Tibial nerve (tissue), 4 donors: Measurements from ENCODE around the gene OLFM2. TPM values are rescaled to one million over a fixed set of nuclear protein-coding genes. Genes with fewer than 3 reads are reported as not detected.

ENCODE experiments used
- DNase-seq, 2 donors: peaks; one replicate each; pipeline ENCODE4 v3.0.0-alpha.2; 2019; ENCODE audit warnings: low spot score in 2 of 2
- H3K27ac ChIP-seq, 4 donors: fragments of 200-600 bp; sonication (generic) in 3 of 4; one replicate each; pipeline ENCODE4 v1.5.1; 2017 to 2019; ENCODE audit warnings: mild to moderate bottlenecking in 1 of 4
- H3K27me3 ChIP-seq, 2 donors: fragments of 200-600 bp; sonication (generic) in 1 of 2; one replicate each; pipeline versions ENCODE4 v1.5.1 to v1.6.0; 2017 to 2019
- H3K36me3 ChIP-seq, 3 donors: fragments of 200-600 bp; sonication (generic); one replicate each; pipeline ENCODE4 v1.5.1; 2018 to 2019
- H3K4me1 ChIP-seq, 4 donors: fragments of 200-600 bp; sonication (generic) in 3 of 4; one replicate each; pipeline ENCODE4 v1.5.1; 2017 to 2019
- H3K4me3 ChIP-seq, 4 donors: fragments of 200-600 bp; sonication (generic) in 3 of 4; one replicate each; pipeline ENCODE4 v1.5.1; 2017 to 2019; ENCODE audit warnings: mild to moderate bottlenecking in 1 of 4, moderate library complexity in 1 of 4
- H3K9me3 ChIP-seq, 4 donors: fragments of 200-600 bp; sonication (generic) in 3 of 4; one replicate each; pipeline ENCODE4 v1.5.1; 2017 to 2019
- EP300 ChIP-seq, 2 donors: sonication (generic); formaldehyde crosslinking; IDR thresholded peaks; one replicate each; pipeline ENCODE4 v1.6.1; 2017; ENCODE audit warnings: antibody characterized with exemption in 2 of 2, mild to moderate bottlenecking in 1 of 2
- POLR2A ChIP-seq, 2 donors: fragments of 450-650 bp; IDR thresholded peaks; one replicate each; pipeline ENCODE4 v1.6.1; 2017; ENCODE audit warnings: antibody characterized with exemption in 2 of 2, mild to moderate bottlenecking in 2 of 2, moderate library complexity in 2 of 2
- WGBS, 2 donors: methylation state at CpG; one replicate each; pipeline ENCODE4 v1.1.5; 2018; 5-methylcytosine and 5-hydroxymethylcytosine counted together
- total RNA-seq, 4 donors: library from RNA; depleted of rRNA; stranded (reverse); fragments of >200 nt; gene quantifications; one replicate each; pipeline ENCODE4 v1.1.0, GENCODE V29; 2016
- TF ChIP-seq, protein P1 (sequence below), 5 experiments: fragments of 200-600 bp in 3 of 5; fragments of 450-650 bp in 2 of 5; sonication (generic) in 3 of 5; IDR thresholded peaks; one replicate each; pipeline ENCODE4 v1.5.1; 2016 to 2019; ENCODE audit warnings: antibody characterized with exemption in 5 of 5, mild to moderate bottlenecking in 3 of 5, moderate library complexity in 2 of 5

Gene OLFM2
- total RNA-seq, 4 donors from 2014 or later = 4.8 to 12.6 (median 8.8) TPM

DNA sequence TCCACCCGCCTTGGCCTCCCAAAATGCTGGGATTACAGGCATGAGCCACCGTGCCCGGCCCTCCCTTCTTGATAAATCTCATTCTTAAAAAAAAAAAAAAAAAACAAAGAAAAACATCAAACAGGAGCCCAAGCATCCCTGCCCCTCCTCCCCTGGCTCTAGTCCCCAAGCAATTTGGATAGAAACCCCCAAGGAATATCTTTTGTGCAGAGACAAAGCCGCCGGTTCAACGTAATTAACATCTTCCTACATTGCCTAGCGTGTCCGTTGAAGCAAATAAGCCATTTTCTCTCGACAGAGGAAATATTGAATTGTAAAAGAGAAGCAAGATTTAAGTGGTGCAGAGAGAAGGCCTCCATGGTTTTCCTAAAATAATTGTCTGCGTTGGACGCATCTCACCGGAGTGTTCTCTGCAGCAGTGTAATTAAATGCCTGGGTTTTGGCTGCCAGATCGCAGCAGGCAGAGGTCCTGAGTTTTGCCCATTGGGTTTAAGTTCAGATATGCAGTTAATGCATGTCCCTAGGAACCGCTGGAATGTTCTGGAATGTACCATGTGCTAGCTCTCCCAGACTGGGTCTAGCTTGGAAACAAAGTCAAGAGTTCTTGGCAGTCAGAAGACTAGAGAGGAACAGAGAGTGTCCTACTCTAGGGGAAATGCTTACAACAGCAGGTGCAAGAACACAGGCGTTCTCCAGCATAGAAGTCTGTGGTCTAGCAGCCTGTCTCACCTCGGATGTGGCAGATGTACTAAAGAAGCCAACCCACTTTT, 70.4 kb downstream of the OLFM2 start:
- WGBS, 2 donors = 68 to 70% methylated on average over 16 of the region's 16 CpGs
- TF ChIP-seq, protein P1, sequence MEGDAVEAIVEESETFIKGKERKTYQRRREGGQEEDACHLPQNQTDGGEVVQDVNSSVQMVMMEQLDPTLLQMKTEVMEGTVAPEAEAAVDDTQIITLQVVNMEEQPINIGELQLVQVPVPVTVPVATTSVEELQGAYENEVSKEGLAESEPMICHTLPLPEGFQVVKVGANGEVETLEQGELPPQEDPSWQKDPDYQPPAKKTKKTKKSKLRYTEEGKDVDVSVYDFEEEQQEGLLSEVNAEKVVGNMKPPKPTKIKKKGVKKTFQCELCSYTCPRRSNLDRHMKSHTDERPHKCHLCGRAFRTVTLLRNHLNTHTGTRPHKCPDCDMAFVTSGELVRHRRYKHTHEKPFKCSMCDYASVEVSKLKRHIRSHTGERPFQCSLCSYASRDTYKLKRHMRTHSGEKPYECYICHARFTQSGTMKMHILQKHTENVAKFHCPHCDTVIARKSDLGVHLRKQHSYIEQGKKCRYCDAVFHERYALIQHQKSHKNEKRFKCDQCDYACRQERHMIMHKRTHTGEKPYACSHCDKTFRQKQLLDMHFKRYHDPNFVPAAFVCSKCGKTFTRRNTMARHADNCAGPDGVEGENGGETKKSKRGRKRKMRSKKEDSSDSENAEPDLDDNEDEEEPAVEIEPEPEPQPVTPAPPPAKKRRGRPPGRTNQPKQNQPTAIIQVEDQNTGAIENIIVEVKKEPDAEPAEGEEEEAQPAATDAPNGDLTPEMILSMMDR (IDR thresholded peaks at IDR 0.05) = no peak
- TF ChIP-seq EP300 (IDR thresholded peaks at IDR 0.05) (no peak), POLR2A (IDR thresholded peaks at IDR 0.05) (no peak)

DNA sequence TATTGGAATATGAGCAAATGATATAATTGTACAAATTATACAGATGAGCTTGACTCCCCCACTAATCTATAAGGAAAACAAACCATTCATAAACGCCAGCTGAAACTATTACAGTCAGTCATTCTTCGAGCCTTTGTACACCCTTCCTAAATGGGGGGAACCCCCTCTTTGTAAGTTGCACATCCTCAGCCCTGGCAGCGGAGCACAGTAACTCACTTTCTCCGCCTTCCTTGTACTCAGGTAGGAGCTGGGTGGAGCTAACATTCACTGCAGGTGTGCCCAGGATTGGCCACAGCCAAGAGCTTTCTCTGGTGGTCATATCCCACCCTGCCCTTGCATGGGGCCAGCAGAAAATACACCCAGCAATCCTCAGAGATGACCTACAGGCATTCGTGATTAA, 72.6 kb downstream of the OLFM2 start:
- H3K27me3 ChIP-seq = no peaks in the 10 kb centered on the region
- no peaks in the 10 kb centered on the region for H3K9me3 ChIP-seq
- TF ChIP-seq, protein P1 (IDR thresholded peaks at IDR 0.05) = no peak
- no peak for TF ChIP-seq EP300 (IDR thresholded peaks at IDR 0.05)
- TF ChIP-seq POLR2A (IDR thresholded peaks at IDR 0.05) = no peak
- no peak overlapping the region for H3K4me3 ChIP-seq
- WGBS, 2 donors = 85 to 91% methylated on average over 5 of the region's 5 CpGs
- no peaks in the 10 kb centered on the region for H3K36me3 ChIP-seq
- no peak for DNase-seq
- no peak overlapping the region for H3K27ac ChIP-seq
- H3K4me1 ChIP-seq = no peaks in the 10 kb centered on the region

More for the DNA sequence above, 70.4 kb downstream of the OLFM2 start:
- Histone ChIP-seq H3K4me3 (no peak overlapping the region), H3K9me3 (no peaks in the 10 kb centered on the region), H3K4me1 (no peaks in the 10 kb centered on the region), H3K27ac (no peak overlapping the region), H3K27me3 (no peaks in the 10 kb centered on the region), H3K36me3 (no peaks in the 10 kb centered on the region)
- no peak for DNase-seq

DNA sequence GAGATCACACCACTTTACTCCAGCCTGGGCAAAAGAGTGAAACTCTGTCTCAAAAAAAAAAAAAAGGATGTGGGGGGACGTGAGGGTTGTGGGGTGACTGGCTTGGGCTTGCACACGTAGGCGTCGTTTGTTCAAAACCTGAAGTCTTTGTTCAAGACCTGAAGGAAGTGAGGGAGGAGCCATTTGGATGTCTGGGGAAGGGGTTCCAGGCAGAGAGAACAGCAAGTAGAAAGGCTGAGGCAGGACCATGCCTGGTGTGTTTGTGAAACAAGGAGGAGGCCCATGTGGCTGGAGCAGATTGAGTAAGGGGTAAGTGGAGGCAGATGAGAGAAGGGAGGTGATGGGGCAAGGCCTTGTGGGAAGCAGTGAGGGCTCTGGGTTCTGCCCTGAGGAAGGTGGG, 73.4 kb downstream of the OLFM2 start:
- H3K27me3 ChIP-seq = no peaks in the 10 kb centered on the region
- DNase-seq = no peak
- 73 to 80% methylated on average over 4 of the region's 4 CpGs for WGBS, 2 donors
- H3K4me3 ChIP-seq = no peak overlapping the region
- H3K9me3 ChIP-seq = no peaks in the 10 kb centered on the region
- TF ChIP-seq EP300 (IDR thresholded peaks at IDR 0.05) (no peak), POLR2A (IDR thresholded peaks at IDR 0.05) (no peak)
- TF ChIP-seq, protein P1 (IDR thresholded peaks at IDR 0.05) = no peak
- H3K36me3 ChIP-seq = peaks cover 0 to under 1% (median 0%) of the 10 kb centered on the region in 3 donors
- H3K4me1 ChIP-seq = no peaks in the 10 kb centered on the region
- H3K27ac ChIP-seq = no peak overlapping the region

DNA sequence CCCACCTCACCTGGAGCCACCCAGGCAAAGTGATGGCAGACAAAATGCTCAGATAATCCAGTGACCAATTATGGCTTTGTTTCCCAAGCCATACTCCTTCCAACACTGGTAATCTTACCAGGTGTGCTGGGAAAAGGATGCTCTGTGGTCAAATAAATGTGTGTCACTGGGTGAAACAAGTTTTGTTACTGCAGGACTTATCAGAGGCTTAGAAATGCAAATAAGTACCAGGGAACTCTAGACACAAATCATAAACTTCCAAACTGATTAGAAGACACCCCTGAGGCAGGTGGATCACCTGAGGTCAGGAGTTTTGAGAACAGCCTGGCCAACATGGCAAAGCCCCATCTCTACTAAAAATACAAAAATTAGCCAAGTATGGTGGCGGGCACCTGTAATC, 74.8 kb downstream of the OLFM2 start:
- no peaks in the 10 kb centered on the region for H3K4me1 ChIP-seq
- no peaks in the 10 kb centered on the region for H3K27me3 ChIP-seq
- 96 to 100% methylated on average over 1 of the region's 1 CpG for WGBS, 2 donors
- no peak for DNase-seq
- TF ChIP-seq EP300 (IDR thresholded peaks at IDR 0.05) (no peak), POLR2A (IDR thresholded peaks at IDR 0.05) (no peak)
- TF ChIP-seq, protein P1 (IDR thresholded peaks at IDR 0.05) = no peak
- H3K27ac ChIP-seq = no peak overlapping the region
- H3K4me3 ChIP-seq = no peak overlapping the region
- H3K9me3 ChIP-seq = no peaks in the 10 kb centered on the region
- H3K36me3 ChIP-seq = peaks cover 0 to 8% (median 0%) of the 10 kb centered on the region in 3 donors

DNA sequence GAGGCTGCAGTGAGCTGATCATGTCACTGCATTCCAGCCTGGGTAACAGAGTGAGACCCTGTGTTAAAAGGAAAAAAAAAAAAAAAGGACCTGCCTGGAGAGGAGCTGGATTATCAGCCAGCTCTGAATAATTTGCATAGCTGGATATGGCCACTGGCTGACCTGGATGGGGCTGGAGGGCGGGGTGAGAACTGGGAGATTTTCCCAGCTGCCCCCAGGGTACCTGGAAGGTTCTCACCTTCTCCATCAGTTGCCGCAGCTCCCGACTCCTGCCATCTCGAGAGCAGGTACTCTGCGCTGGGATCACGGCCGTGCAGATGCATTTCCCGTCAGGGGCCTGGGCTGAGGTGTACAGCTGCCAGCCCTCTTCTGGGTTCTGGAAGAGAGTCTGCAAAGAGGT, 75.9 kb downstream of the OLFM2 start:
- no peaks in the 10 kb centered on the region for H3K27me3 ChIP-seq
- 77 to 88% methylated on average over 8 of the region's 8 CpGs for WGBS, 2 donors
- no peak for DNase-seq
- TF ChIP-seq, protein P1 (IDR thresholded peaks at IDR 0.05) = no peak
- TF ChIP-seq POLR2A (IDR thresholded peaks at IDR 0.05) (no peak), EP300 (IDR thresholded peaks at IDR 0.05) (no peak)
- no peaks in the 10 kb centered on the region for H3K4me1 ChIP-seq
- no peak overlapping the region for H3K4me3 ChIP-seq
- no peaks in the 10 kb centered on the region for H3K9me3 ChIP-seq
- H3K27ac ChIP-seq = no peak overlapping the region
- H3K36me3 ChIP-seq = peaks cover 0 to 8% (median 0%) of the 10 kb centered on the region in 3 donors
